Transverse colon (tissue), 4 donors: Measurements from ENCODE around the gene ACOT11.
"Not testable (repeated sequence)": the region's sequence is repeated elsewhere in the genome, so short reads cannot be mapped to it uniquely, and the experiment has no call there.

ENCODE experiments used
- CTCF ChIP-seq, 5 experiments: fragments of 200-600 bp in 3 of 5; fragments of 450-650 bp in 2 of 5; sonication (generic) in 3 of 5; IDR thresholded peaks; 1 replicate in 2 of 5; 2 replicates in 3 of 5; pipeline ENCODE4 v1.5.1; 2016 to 2017; ENCODE audit warnings: antibody characterized with exemption in 5 of 5, inconsistent platforms in 3 of 5, mild to moderate bottlenecking in 2 of 5, moderate library complexity in 1 of 5
- POLR2A ChIP-seq: fragments of 450-650 bp; IDR thresholded peaks from one replicate; pipeline ENCODE4 v1.6.1; 2016; ENCODE audit warnings: antibody characterized with exemption, mild to moderate bottlenecking, moderate library complexity
- POLR2AphosphoS5 ChIP-seq, 3 donors: sonication (generic); formaldehyde crosslinking; IDR thresholded peaks; one replicate each; pipeline ENCODE4 v1.6.1; 2016; ENCODE audit warnings: antibody characterized with exemption in 3 of 3

- not testable (repeated sequence) for TF ChIP-seq CTCF (IDR thresholded peaks at IDR 0.05); POLR2A; POLR2AphosphoS5 (IDR thresholded peaks at IDR 0.05)
Measured at GRCh38 chr1:54636461-54637446, 88.7 kb downstream of the ACOT11 start.
